ENCODE measurements around the gene TRAPPC4. TPM values are rescaled to one million over a fixed set of nuclear protein-coding genes. Genes with fewer than 3 reads are reported as not detected.
"Not testable (repeated sequence)": the region's sequence is repeated elsewhere in the genome, so short reads cannot be mapped to it uniquely, and the experiment has no call there.

Gene TRAPPC4
- total RNA-seq, 1 experiment from 2014 or later: 73.0 TPM

DNA sequence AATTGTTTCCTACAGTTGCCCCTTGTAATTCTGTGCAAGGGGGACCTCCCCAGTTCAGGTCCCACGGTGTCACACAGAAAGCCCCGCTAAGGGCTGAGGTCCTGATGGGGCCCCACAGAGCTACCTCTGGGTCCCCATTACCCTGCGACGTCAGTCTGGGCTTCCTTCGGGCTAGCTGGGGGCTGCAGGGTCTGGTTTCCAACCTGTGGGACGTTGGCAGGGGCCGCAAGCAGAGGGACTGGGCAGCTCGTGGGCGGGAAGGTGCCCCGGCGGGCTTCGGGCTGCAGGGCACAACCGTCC, 11.4 kb downstream of the TRAPPC4 start:
- Histone ChIP-seq H3K4me1 (ENCODE audit: insufficient read depth, low read length, poor library complexity, severe bottlenecking) (peaks cover 13% of the 10 kb centered on the region), H3K36me3 (ENCODE audit: insufficient read depth, low read length, poor library complexity, severe bottlenecking) (peaks cover 34% of the 10 kb centered on the region), H3K9me3 (ENCODE audit: low read depth, low read length, poor library complexity, severe bottlenecking) (no peaks in the 10 kb centered on the region), H3K4me3 (ENCODE audit: low read depth, low read length, poor library complexity, severe bottlenecking) (peak overlapping the region; percentile 67), H3K27me3 (replicated peaks; ENCODE audit: insufficient read depth, low read depth, low read length, poor library complexity) (no peaks in the 10 kb centered on the region), H3K27ac (ENCODE audit: low read depth, low read length, poor library complexity, severe bottlenecking) (peak overlapping the region; percentile 75)
- TF ChIP-seq, protein P1, sequence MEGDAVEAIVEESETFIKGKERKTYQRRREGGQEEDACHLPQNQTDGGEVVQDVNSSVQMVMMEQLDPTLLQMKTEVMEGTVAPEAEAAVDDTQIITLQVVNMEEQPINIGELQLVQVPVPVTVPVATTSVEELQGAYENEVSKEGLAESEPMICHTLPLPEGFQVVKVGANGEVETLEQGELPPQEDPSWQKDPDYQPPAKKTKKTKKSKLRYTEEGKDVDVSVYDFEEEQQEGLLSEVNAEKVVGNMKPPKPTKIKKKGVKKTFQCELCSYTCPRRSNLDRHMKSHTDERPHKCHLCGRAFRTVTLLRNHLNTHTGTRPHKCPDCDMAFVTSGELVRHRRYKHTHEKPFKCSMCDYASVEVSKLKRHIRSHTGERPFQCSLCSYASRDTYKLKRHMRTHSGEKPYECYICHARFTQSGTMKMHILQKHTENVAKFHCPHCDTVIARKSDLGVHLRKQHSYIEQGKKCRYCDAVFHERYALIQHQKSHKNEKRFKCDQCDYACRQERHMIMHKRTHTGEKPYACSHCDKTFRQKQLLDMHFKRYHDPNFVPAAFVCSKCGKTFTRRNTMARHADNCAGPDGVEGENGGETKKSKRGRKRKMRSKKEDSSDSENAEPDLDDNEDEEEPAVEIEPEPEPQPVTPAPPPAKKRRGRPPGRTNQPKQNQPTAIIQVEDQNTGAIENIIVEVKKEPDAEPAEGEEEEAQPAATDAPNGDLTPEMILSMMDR (conservative IDR thresholded peaks at IDR 0.05; ENCODE audit: low read depth, low read length): no peak
- TF ChIP-seq EZH2 (IDR thresholded peaks at IDR 0.05; ENCODE audit: borderline replicate concordance, low read depth, low read length, poor library complexity, severe bottlenecking): no peak
- intact Hi-C loops (cut with micrococcal nuclease; ENCODE audit: unreplicated experiment): no loop called here
- POLR2A ChIA-PET (ENCODE audit: low non-redundant PET): no interaction called here
- BruUV-seq (replicated peaks): no TSS peak
- CTCF ChIA-PET: no interaction called here
- DNase-seq (ENCODE audit: low spot score): no peak

DNA sequence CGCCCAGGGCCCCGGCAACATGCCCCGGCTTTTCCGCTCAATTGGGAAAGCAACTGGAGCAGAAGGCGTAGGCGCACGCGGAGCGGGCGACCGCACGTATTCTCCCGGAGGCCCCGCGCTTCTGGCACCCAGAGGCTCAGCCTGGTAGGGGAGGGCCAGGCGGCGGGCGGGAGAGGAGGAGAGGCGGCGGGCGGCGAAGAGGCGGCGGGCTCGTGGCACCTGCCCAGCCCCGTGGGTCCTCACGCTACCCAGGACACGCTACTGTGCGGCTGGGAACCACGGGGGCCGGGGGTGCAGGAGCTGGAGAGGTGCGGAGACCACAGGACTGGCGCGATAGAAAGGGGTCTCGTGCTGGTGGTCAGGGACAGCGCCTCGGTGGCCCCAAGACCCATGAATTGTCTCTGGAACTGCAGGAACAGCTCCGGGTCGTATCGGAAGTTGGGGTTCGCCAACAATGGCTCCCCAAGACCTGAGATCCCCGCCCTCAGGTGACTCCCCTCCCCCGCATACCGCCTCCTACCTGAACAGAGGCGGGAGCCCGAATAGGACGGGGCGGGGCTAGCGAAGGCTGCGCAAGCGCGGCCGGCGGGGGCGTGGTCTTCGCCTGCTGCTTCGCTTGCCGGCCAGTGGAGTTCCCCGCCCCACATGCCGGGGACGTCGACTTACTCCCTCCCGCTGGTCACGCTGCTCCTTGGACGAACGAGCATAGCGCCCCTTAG, 11.9 kb downstream of the TRAPPC4 start, which contains the start of gene SLC37A4:
SLC37A4 (minus strand) TSS at position 549 of the 719 bp plus-strand sequence.
- Histone ChIP-seq H3K36me3 (ENCODE audit: insufficient read depth, low read length, poor library complexity, severe bottlenecking) (peaks cover 29% of the 10 kb centered on the region), H3K4me1 (ENCODE audit: insufficient read depth, low read length, poor library complexity, severe bottlenecking) (peaks cover 13% of the 10 kb centered on the region), H3K27me3 (replicated peaks; ENCODE audit: insufficient read depth, low read depth, low read length, poor library complexity) (no peaks in the 10 kb centered on the region), H3K27ac (ENCODE audit: low read depth, low read length, poor library complexity, severe bottlenecking) (peak within 1 kb of the TSS; percentile 75), H3K4me3 (ENCODE audit: low read depth, low read length, poor library complexity, severe bottlenecking) (peak within 1 kb of the TSS; percentile 67), H3K9me3 (ENCODE audit: low read depth, low read length, poor library complexity, severe bottlenecking) (no peaks in the 10 kb centered on the region)
- DNase-seq (ENCODE audit: low spot score): peak; percentile 100
- CTCF ChIA-PET: no interaction called here
- POLR2A ChIA-PET (ENCODE audit: low non-redundant PET): no interaction called here
- no TSS peak for BruUV-seq (replicated peaks)
- intact Hi-C loops (cut with micrococcal nuclease; ENCODE audit: unreplicated experiment): no loop called here
- TF ChIP-seq, protein P1 (conservative IDR thresholded peaks at IDR 0.05; ENCODE audit: low read depth, low read length): no peak; the same call in 1 of the 2 replicates
- no peak for TF ChIP-seq EZH2 (IDR thresholded peaks at IDR 0.05; ENCODE audit: borderline replicate concordance, low read depth, low read length, poor library complexity, severe bottlenecking)

DNA sequence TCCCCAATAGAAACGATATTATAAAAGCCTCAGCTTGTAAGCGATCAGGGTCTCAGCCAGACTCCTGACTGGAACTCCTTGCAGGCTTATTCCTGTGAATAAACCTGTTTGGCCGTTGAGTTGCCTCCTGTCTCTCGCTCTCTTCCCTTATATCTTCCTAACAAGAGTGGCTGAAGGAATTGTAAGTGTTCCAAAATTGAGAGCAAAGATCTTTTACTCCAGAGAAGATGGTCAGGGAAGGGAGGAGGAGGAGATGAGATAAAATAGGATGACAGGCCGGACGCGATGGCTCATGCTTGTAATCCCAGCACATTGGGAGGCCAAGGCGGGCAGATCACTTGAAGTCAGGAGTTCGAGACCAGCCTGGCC, 13.3 kb downstream of the TRAPPC4 start:
- Histone ChIP-seq H3K4me3 (ENCODE audit: low read depth, low read length, poor library complexity, severe bottlenecking) (no peak overlapping the region), H3K9me3 (ENCODE audit: low read depth, low read length, poor library complexity, severe bottlenecking) (no peaks in the 10 kb centered on the region), H3K27ac (ENCODE audit: low read depth, low read length, poor library complexity, severe bottlenecking) (no peak overlapping the region), H3K36me3 (ENCODE audit: insufficient read depth, low read length, poor library complexity, severe bottlenecking) (peaks cover 21% of the 10 kb centered on the region), H3K4me1 (ENCODE audit: insufficient read depth, low read length, poor library complexity, severe bottlenecking) (peaks cover 13% of the 10 kb centered on the region), H3K27me3 (replicated peaks; ENCODE audit: insufficient read depth, low read depth, low read length, poor library complexity) (no peaks in the 10 kb centered on the region)
- CTCF ChIA-PET: no interaction called here
- no peak for DNase-seq (ENCODE audit: low spot score)
- TF ChIP-seq, protein P1 (conservative IDR thresholded peaks at IDR 0.05; ENCODE audit: low read depth, low read length): no peak
- no peak for TF ChIP-seq EZH2 (IDR thresholded peaks at IDR 0.05; ENCODE audit: borderline replicate concordance, low read depth, low read length, poor library complexity, severe bottlenecking)
- intact Hi-C loops (cut with micrococcal nuclease; ENCODE audit: unreplicated experiment): no loop called here
- BruUV-seq (replicated peaks): no TSS peak
- POLR2A ChIA-PET (ENCODE audit: low non-redundant PET): no interaction called here

DNA sequence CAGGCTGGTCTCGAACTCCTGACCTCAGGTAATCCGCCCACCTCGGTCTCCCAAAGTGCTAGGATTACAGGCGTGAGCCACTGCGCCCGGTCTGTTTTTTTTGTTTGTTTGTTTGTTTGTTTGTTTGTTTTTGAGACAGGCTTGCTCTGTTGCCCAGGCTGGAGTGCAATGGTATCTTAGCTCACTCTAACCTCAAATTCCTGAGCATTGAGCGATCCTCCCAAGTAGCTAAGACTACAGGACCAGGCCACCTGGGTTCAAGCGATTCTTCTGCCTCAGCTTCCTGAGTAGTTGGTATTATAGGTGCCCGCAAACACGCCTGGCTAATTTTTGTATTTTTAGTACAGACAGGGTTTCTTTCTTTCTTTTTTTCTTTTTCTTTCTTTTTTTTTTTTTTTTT, 14.9 kb downstream of the TRAPPC4 start:
- DNase-seq (ENCODE audit: low spot score); intact Hi-C loops (cut with micrococcal nuclease; ENCODE audit: unreplicated experiment); H3K9me3 ChIP-seq (ENCODE audit: low read depth, low read length, poor library complexity, severe bottlenecking); H3K27ac ChIP-seq (ENCODE audit: low read depth, low read length, poor library complexity, severe bottlenecking); H3K36me3 ChIP-seq (ENCODE audit: insufficient read depth, low read length, poor library complexity, severe bottlenecking); BruUV-seq (replicated peaks); H3K4me3 ChIP-seq (ENCODE audit: low read depth, low read length, poor library complexity, severe bottlenecking); POLR2A ChIA-PET (ENCODE audit: low non-redundant PET); H3K27me3 ChIP-seq (replicated peaks; ENCODE audit: insufficient read depth, low read depth, low read length, poor library complexity): not testable (repeated sequence)
- H3K4me1 ChIP-seq (ENCODE audit: insufficient read depth, low read length, poor library complexity, severe bottlenecking): peaks cover 13% of the 10 kb centered on the region
- CTCF ChIA-PET: interaction anchor here (0.6 kb wide), 1 partner anchor 37 kb away, joined by 6 read pairs; no protein-coding TSS in a partner anchor

Measured in A673 (cell line).